EH (cell line): ENCODE data around the gene TTN.

Experiments
- DNase-seq: peaks from one replicate; pipeline ENCODE4 v3.0.0-alpha.2; 2015; ENCODE audit warnings: low read depth

TTN gene

GRCh38 chr2:178811901-178812300, 4.7 kb upstream of the TTN start:
- no peak for DNase-seq

- DNase-seq, result no peak
These were observed 3.8 kb upstream of the TTN start for GRCh38 chr2:178811045-178811444.

DNA sequence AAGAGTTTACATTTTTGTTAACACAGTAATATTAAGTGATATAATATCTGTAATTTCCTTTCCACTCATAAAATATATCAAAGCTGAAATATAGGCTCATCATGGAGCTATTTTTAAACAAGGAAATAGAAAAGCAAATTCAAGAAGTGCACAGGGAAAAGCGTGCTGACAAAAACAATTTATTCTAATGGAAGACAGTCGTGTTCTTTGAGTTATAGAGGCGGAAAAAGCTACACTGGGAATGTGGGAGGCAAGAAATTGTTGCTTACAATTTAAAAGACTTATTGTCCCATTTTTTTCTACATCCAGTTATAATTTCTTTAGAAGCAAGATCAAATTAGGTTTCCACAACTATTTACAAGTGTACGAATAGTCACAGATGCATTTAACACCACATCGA, 3.2 kb upstream of the TTN start:
- DNase-seq, result no peak

DNA sequence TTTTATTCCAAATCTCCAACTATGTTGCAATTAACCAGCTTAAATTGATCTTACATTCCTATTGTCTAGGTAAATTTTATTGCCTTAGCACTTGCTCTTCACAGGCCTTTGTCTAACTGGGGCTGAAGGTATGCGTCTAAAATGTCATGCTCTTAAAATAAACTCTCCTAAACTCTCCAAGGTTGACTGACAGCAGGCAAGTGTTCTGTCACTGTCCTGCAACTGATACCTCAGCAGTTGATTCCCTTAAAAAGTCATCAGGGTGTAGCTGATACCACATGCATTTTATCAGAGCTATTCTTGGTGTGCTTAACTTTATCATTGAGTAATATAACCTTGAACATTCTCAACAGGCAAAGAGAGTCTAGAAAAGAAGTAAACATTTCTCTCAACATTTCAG, 680 bp downstream of the TTN start:
- DNase-seq, result no peak

- DNase-seq, result no peak
These were observed 1.8 kb downstream of the TTN start for GRCh38 chr2:178805457-178805856.

- DNase-seq, result peak; percentile 33
These were observed 2.4 kb downstream of the TTN start for GRCh38 chr2:178804791-178805190.

DNA sequence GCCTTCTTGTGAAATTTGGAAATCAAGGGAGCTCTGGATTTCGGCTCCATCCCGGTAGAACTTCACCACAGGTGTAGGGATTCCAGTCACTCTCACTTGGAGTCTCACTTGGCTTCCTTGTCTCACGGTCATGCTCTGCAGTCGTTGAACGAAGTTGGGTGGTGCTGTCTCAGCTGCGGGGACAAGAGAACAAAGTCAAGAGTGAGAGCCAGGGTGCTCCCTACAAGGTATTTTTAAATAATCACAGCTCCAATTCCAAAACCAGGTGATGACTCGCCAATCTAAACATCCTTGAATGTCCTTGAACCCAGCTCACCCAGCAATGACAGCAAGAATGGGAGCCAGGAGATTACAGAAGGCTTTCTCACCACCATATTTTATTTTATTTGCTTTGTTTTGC, 6.7 kb downstream of the TTN start:
- no peak for DNase-seq

- DNase-seq, result no peak
These were observed 7.9 kb downstream of the TTN start for GRCh38 chr2:178799305-178799704.

GRCh38 chr2:178796079-178796677, 11.0 kb downstream of the TTN start:
- peak; percentile 48 for DNase-seq

- DNase-seq, result no peak
These were observed 19.3 kb downstream of the TTN start for GRCh38 chr2:178787934-178788333.

GRCh38 chr2:178787155-178787554, 20.1 kb downstream of the TTN start:
- no peak for DNase-seq

GRCh38 chr2:178783889-178784288, 23.3 kb downstream of the TTN start:
- DNase-seq, result no peak

DNA sequence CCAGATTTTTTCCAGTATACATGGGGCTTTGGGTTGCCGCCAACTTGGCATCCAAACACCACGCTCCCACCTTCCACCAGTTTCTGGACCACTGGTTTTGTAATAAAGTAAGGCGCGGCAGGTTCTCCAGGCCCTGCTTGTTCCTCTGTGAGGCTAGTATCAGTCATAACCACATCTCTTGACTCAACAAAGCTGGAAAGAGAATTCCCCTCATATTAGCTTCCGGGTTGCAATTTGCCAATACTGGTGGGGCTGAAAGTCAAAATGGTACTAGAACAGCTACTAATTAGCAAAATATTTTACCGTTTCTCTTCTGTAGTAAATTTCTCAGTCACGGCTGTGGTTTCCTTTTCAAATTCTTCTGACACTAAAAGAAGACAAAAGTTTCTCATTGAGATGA, 25.0 kb downstream of the TTN start:
- no peak for DNase-seq

DNA sequence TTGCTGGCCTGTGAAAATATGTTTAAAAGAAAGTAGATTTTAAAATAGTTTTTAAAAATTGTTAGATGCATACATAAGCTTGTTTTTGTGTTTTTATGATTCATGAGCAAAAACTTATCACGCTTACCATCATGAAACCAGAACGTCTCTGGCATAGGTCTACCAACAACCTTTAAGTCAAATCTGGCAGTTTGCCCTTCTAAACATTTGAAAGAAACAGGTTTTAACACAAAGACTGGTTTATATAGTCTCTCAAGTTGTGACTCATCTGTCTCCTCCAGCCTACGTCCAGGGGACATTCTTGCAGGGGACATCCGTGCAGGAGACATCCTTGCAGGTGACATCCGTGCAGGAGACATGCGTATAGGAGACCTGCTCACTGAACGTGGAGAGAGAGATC, 29.6 kb downstream of the TTN start:
- no peak for DNase-seq

DNA sequence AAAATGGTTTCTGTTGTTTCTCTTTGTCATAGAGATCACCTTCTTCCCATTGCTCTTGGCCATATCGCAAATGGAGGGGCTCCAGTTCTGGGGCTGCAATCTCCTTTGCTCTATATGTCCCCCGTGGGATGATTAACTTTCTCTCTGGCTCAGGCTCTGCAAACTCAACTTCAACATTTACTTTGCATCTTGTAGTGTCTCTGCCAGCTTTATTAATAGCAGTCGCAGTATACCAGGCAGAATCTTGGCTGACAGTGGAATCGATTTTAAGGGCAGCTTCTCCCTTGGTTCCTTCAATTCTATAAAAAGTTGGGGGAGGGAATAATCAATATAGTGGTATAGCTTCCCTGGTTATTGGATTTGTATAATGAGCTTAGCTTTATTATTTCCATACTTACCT, 30.5 kb downstream of the TTN start:
- no peak for DNase-seq

- DNase-seq, result no peak
These were observed 31.2 kb downstream of the TTN start for GRCh38 chr2:178775975-178776374.

DNA sequence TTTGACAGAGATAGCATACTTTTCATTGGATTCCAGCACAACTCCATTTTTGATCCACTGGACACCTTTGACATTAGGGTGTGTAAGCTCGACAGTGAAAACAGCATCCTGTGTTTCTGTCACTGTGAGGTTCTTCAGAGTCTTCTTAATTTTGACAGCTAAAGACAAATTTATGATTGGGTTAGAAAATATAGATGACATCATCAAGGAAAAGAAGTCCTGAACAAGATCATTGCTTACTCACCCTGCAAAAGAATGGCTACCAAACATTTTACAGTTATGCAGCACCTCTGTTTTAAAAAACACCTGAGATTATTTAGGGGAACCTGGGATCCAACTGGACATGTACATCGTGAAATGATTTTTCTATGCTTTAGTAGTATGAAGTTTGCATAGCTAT, 36.7 kb downstream of the TTN start:
- DNase-seq, result no peak

DNA sequence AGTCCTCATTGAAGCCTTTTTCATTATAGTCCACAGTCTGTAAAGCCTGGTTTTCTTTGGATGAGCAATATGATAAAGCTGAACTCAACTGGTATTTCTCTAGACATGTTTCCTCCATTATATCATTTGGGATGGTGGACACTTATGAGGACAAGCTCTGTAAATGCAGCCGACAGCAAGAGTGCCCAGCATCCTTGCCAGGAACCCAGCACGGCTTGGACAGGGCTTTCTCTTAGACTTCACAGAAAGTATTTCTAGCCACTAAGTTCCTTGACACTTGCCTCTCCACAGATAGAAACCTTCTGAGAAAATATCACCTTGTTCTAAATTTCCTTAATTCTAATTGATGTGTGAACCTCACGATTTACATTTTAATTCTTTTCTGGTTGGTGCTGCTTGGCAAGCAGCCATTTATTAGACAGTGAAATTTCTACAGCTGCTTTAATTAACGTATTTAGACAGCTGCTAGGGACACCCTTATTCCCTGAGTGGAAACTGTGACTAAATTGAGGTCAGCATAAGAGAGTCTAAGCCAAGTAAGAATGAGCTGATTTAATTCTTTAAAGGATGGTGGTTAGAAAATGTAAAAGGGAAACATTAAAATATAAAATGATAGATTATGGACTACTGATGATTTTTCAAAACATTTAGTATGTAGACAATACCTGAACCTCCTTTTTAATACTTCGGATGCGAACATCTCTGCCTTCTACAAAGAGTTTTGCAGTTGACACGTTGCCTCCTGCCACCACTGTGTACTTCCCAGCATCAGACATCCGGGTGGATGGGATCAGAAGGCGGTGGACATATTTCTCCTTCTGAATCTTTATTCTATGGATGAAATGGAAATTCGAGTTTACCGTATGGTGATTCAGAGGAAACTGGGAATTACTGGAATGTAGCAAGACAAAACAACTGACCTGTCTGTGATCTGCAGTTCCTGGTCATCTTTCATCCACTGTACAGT, 39.8 kb downstream of the TTN start:
- DNase-seq, result no peak

- no peak for DNase-seq
These were observed 43.1 kb downstream of the TTN start for GRCh38 chr2:178764097-178764496.

DNA sequence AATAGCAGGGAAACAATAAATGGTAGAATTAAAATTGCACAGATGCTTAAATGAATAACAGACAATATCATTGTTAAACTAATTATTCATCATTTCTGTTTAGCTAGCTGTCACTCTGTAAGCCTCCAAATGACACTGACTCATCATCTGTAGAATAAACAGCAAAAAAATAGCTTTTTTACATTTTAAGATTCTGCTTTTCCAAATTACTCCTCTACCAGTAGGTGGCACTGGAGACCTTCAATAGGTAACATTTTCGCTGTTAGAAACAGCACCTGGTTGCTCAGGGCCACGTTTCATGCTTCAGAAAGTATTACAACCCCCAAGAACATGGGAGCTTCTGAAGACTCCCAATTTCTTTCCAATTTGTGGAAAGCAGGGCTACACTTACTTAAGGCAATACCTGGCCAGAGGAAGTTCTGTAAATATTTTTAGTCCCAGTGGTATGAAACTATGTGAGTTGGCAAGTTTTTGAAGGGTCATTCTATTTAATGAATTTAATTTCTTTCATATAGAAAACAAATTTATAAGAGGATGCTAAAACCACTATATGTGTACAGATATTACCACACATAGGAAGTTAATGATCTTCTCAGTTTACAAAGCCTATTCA, 45.4 kb downstream of the TTN start:
- peak; percentile 40 for DNase-seq

- peak; percentile 75 for DNase-seq
These were observed 50.4 kb downstream of the TTN start for GRCh38 chr2:178756843-178757242.

DNA sequence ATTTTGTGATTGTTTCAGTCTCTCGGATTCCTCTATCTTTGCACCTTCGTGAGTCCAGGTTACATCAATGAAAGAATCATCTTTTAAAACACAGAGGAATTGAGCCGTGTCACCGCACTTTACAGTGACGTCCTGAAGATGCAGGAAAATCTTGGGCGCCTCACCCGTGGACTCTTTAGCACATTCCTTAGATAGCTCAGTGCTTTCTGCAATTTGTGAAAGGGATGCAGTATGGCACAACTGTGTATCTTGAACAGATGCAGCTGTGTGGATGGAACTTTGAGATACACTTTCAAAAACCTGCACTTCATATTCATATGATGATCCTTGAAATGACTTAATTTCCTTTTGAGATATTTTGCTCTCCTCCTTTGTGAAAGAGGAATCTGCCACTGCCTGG, 50.9 kb downstream of the TTN start:
- peak; percentile 20 for DNase-seq

DNA sequence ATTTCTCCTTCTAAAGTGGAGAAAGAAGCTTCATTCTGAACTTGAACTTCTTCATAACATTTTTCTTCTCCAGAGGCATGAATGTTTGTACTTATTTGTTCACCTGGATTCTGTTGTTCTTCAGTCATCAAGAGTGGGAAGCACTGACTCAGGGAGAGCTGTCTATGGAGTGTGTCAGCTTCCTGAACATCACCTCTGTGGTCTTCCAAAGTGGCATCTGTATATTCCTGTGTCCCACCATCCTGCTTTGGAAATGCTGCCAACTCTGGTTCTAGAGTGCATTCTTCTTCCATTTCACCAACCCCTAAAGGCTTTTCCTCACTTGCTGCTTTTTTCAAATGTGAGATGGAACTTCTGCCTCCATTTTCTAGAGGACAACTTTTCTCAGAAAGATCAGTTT, 59.5 kb downstream of the TTN start:
- no peak for DNase-seq
